ENCODE results near the gene SBNO2. TPM values are rescaled to one million over a fixed set of nuclear protein-coding genes. Genes with fewer than 3 reads are reported as not detected.

The SBNO2 gene
- polyA plus RNA-seq, 3 donors: 0.71 to 75.0 (median 2.6) TPM

DNA sequence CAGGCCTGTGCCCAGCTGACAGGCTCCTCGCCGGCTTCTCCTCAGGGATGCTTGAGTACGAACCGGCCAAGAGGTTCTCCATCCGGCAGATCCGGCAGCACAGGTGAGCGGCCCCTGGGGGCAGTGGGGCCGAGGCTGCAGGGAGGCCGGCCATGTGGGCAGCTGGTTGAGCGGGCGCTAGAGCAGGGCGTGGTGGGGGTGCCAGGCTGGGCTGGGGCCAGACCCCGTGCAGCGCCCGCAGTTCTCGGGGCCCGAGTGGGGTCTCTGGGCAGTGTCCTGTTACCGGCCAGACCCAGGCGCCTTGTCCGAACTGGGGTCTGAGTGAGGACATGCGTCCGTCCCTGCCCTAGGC is 47.8 kb upstream of the SBNO2 start:
- Histone ChIP-seq H3K36me3 (replicated peaks in 1 of 2; ENCODE audit: control insufficient read depth in 1 of 2, insufficient read depth in 2 of 2, low read length in 2 of 2) (peaks cover 53 to 69% of the 10 kb centered on the region in 2 donors), H3K9ac (ENCODE audit: insufficient read depth, low read length, poor library complexity, severe bottlenecking) (no peak overlapping the region), H3K79me2 (ENCODE audit: insufficient read depth, low read length) (peaks cover 23% of the 10 kb centered on the region), H3K4me2 (replicated peaks; ENCODE audit: extremely low read depth, low read length, poor library complexity, severe bottlenecking) (no peak overlapping the region), H4K20me1 (ENCODE audit: insufficient read depth, low read length) (peaks cover 92% of the 10 kb centered on the region), H2AFZ (ENCODE audit: insufficient read depth, low read depth, low read length, poor library complexity, severe bottlenecking) (no peak overlapping the region), H3K9me3 (replicated peaks in 1 of 2; ENCODE audit: control insufficient read depth in 1 of 2, insufficient read depth in 1 of 2, low read length in 2 of 2) (no peaks in the 10 kb centered on the region), H3K4me3 (replicated peaks in 1 of 3; ENCODE audit: low read depth in 2 of 3, low read length in 3 of 3) (no peak overlapping the region), H3K4me1 (ENCODE audit: control insufficient read depth in 1 of 2, insufficient read depth in 2 of 2, low read length in 2 of 2) (no peaks in the 10 kb centered on the region), H3K27me3 (ENCODE audit: control insufficient read depth in 2 of 2, insufficient read depth in 2 of 2, low read length in 2 of 2) (no peaks in the 10 kb centered on the region), H3K27ac (ENCODE audit: low read depth in 1 of 2, low read length in 2 of 2) (no peak overlapping the region)
- H3K27ac Mint-ChIP-seq: peak overlapping the region in 1 of 7 donors; percentile 76
- H3K27me3 Mint-ChIP-seq (ENCODE audit: low read depth in 3 of 3): peaks cover 0 to 2% (median 0%) of the 10 kb centered on the region in 3 donors
- H3K4me1 Mint-ChIP-seq: no peaks in the 10 kb centered on the region
- peaks cover 16 to 43% of the 10 kb centered on the region in 2 donors for H3K36me3 Mint-ChIP-seq
- WGBS (ENCODE audit: insufficient coverage): 98% methylated on average over 22 of the region's 22 CpGs
- H3K4me3 Mint-ChIP-seq: no peak overlapping the region
- no peak for DNase-seq
- no peaks in the 10 kb centered on the region for H3K9me3 Mint-ChIP-seq
- TF ChIP-seq, protein P1, sequence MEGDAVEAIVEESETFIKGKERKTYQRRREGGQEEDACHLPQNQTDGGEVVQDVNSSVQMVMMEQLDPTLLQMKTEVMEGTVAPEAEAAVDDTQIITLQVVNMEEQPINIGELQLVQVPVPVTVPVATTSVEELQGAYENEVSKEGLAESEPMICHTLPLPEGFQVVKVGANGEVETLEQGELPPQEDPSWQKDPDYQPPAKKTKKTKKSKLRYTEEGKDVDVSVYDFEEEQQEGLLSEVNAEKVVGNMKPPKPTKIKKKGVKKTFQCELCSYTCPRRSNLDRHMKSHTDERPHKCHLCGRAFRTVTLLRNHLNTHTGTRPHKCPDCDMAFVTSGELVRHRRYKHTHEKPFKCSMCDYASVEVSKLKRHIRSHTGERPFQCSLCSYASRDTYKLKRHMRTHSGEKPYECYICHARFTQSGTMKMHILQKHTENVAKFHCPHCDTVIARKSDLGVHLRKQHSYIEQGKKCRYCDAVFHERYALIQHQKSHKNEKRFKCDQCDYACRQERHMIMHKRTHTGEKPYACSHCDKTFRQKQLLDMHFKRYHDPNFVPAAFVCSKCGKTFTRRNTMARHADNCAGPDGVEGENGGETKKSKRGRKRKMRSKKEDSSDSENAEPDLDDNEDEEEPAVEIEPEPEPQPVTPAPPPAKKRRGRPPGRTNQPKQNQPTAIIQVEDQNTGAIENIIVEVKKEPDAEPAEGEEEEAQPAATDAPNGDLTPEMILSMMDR (IDR thresholded peaks at IDR 0.05): no peak
- intact Hi-C loops (cut with micrococcal nuclease): no loop called here

DNA sequence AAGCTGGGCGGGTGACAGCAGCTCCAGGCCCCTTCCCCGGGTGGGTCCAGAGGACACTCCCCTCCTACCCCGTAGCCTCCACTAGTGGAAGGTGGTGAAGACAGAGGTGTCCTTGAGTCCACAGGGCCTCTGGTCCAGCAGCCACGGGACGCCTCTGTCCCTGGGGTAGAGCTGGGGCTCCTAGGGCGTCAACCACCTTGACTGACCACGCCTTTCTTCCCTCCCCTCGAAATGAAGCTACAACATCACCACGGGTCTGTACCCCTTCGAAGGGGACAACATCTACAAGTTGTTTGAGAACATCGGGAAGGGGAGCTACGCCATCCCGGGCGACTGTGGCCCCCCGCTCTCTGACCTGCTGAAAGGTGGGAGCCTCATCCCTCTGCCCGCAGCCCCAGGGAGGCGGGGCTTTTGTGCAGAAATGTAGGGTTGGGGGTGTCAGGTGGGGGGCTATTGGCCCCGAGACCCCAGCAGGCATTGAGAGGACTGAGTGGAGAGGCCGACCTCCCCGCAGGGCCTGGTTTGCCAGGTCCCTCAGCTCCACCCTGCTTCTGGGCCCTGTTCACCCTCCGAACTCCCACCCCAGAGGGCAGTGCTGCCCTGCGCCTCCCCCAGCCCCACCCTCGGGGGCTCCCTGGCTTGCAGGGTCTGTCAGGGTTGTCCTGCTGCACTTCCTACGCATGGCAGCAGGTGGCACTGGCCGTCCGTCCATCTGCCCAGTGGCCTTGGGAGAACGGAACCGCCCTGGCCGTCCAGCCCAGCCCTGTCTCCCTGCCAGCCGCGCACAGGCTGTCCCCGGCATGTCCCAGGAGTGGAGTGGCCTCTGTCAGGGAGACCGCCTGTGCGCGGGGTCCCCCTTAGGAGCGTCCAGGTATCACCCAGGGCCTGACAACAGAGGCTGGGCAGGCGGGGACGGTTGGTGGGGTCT is 47.2 kb upstream of the SBNO2 start:
- Histone ChIP-seq H3K27me3 (ENCODE audit: control insufficient read depth in 2 of 2, insufficient read depth in 2 of 2, low read length in 2 of 2) (no peaks in the 10 kb centered on the region), H2AFZ (ENCODE audit: insufficient read depth, low read depth, low read length, poor library complexity, severe bottlenecking) (no peak overlapping the region), H3K4me2 (replicated peaks; ENCODE audit: extremely low read depth, low read length, poor library complexity, severe bottlenecking) (no peak overlapping the region), H3K4me1 (ENCODE audit: control insufficient read depth in 1 of 2, insufficient read depth in 2 of 2, low read length in 2 of 2) (no peaks in the 10 kb centered on the region), H4K20me1 (ENCODE audit: insufficient read depth, low read length) (peaks cover 95% of the 10 kb centered on the region), H3K4me3 (replicated peaks in 1 of 3; ENCODE audit: low read depth in 2 of 3, low read length in 3 of 3) (no peak overlapping the region), H3K9me3 (replicated peaks in 1 of 2; ENCODE audit: control insufficient read depth in 1 of 2, insufficient read depth in 1 of 2, low read length in 2 of 2) (no peaks in the 10 kb centered on the region), H3K9ac (ENCODE audit: insufficient read depth, low read length, poor library complexity, severe bottlenecking) (no peak overlapping the region), H3K27ac (ENCODE audit: low read depth in 1 of 2, low read length in 2 of 2) (no peak overlapping the region), H3K36me3 (replicated peaks in 1 of 2; ENCODE audit: control insufficient read depth in 1 of 2, insufficient read depth in 2 of 2, low read length in 2 of 2) (peaks cover 52 to 69% of the 10 kb centered on the region in 2 donors), H3K79me2 (ENCODE audit: insufficient read depth, low read length) (peaks cover 29% of the 10 kb centered on the region)
- H3K4me1 Mint-ChIP-seq: no peaks in the 10 kb centered on the region
- peak in 1 of 3 donors; percentile 33 for DNase-seq
- intact Hi-C loops (cut with micrococcal nuclease): no loop called here
- WGBS (ENCODE audit: insufficient coverage): 91% methylated on average over 33 of the region's 38 CpGs
- peaks cover 0 to 2% (median 2%) of the 10 kb centered on the region in 3 donors for H3K27me3 Mint-ChIP-seq (ENCODE audit: low read depth in 3 of 3)
- TF ChIP-seq, protein P1 (IDR thresholded peaks at IDR 0.05): peak; percentile 79
- H3K36me3 Mint-ChIP-seq: peaks cover 17 to 49% of the 10 kb centered on the region in 2 donors
- no peaks in the 10 kb centered on the region for H3K9me3 Mint-ChIP-seq
- no peak overlapping the region for H3K27ac Mint-ChIP-seq
- no peak overlapping the region for H3K4me3 Mint-ChIP-seq
